ENCODE measurements around the gene ZNF35.
A peak's percentile ranks its signal among the peaks of the same experiment; 100 is the strongest.

The ZNF35 gene

DNA sequence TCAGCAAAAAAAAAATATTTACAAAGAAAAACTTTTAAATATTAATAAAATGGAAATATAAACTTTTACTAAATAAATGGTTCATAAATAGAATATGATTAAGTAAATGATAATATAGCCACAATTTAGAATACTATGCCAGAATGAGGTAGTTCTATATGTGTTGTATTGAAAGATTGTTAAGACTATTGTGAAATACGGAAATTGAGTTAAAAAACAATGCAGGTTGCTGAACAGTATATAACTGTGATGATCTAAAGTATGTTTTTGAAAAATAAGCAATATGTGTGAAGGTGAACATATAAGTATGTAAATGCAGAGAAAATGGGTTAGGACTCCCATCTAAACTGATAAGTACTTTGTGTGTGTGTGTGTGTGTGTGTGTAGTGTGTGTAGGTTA is 1.2 kb downstream of the ZNF35 start:
- H3K27me3 ChIP-seq (ENCODE audit: low read length) = no peaks in the 10 kb centered on the region
- no peaks in the 10 kb centered on the region for H3K9me3 ChIP-seq (ENCODE audit: insufficient read depth, low read length)
- no peak overlapping the region for H2AFZ ChIP-seq (ENCODE audit: low read depth, low read length, severe bottlenecking)
- H3K27ac ChIP-seq (ENCODE audit: low read depth, low read length) = no peak overlapping the region
- H3K79me2 ChIP-seq (ENCODE audit: insufficient read depth, low read length) = peaks cover 13% of the 10 kb centered on the region; the same call in 1 of the 2 replicates
- H4K20me1 ChIP-seq (ENCODE audit: low read depth, low read length) = no peaks in the 10 kb centered on the region
- H3F3A ChIP-seq (ENCODE audit: insufficient read depth) = peaks cover 12% of the 10 kb centered on the region; the same call in 1 of the 2 replicates
- peak overlapping the region; percentile 81 for H3K4me2 ChIP-seq (ENCODE audit: low read depth, low read length, poor library complexity, severe bottlenecking)
- TF ChIP-seq EZH2phosphoT487 (conservative IDR thresholded peaks at IDR 0.05; ENCODE audit: low read length) = no peak
- TF ChIP-seq, protein P1, sequence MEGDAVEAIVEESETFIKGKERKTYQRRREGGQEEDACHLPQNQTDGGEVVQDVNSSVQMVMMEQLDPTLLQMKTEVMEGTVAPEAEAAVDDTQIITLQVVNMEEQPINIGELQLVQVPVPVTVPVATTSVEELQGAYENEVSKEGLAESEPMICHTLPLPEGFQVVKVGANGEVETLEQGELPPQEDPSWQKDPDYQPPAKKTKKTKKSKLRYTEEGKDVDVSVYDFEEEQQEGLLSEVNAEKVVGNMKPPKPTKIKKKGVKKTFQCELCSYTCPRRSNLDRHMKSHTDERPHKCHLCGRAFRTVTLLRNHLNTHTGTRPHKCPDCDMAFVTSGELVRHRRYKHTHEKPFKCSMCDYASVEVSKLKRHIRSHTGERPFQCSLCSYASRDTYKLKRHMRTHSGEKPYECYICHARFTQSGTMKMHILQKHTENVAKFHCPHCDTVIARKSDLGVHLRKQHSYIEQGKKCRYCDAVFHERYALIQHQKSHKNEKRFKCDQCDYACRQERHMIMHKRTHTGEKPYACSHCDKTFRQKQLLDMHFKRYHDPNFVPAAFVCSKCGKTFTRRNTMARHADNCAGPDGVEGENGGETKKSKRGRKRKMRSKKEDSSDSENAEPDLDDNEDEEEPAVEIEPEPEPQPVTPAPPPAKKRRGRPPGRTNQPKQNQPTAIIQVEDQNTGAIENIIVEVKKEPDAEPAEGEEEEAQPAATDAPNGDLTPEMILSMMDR (IDR thresholded peaks at IDR 0.05; ENCODE audit: insufficient read depth, low read length, poor library complexity, severe bottlenecking) = no peak
- H3K9ac ChIP-seq (ENCODE audit: low read length) = no peak overlapping the region
- no peaks in the 10 kb centered on the region for H3K9me2 ChIP-seq (replicated peaks; ENCODE audit: insufficient read depth, low read length)
- peaks cover 11% of the 10 kb centered on the region; the same call in 1 of the 2 replicates for H3K36me3 ChIP-seq (ENCODE audit: low read length)
- no peak overlapping the region for H3K4me3 ChIP-seq (ENCODE audit: insufficient read depth, low read length, poor library complexity, severe bottlenecking)

DNA sequence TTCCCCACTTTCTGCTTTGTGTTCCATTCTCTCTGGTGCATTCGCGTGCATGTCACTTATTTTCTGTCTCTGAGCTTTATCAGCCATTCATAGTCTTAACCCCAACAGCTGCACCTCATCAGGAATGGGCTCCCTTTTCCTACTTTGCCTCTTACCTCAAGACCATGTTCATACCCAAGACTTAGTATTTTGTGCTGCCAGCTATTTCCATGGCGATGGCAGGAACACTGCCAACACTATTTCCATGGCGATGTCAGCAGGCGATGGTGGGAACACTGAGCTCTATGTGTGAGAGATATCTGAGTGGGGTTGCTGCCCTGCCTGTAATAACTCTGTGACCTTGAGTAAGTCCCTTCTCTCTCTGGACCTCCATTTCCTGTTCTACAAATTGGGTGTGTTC is 5.5 kb downstream of the ZNF35 start:
- H3K9ac ChIP-seq (ENCODE audit: low read length) = no peak overlapping the region
- no peak overlapping the region for H3K27ac ChIP-seq (ENCODE audit: low read depth, low read length)
- H3K36me3 ChIP-seq (ENCODE audit: low read length) = peaks cover 33% of the 10 kb centered on the region
- peaks cover 12% of the 10 kb centered on the region; the same call in 1 of the 2 replicates for H3F3A ChIP-seq (ENCODE audit: insufficient read depth)
- H4K20me1 ChIP-seq (ENCODE audit: low read depth, low read length) = no peaks in the 10 kb centered on the region
- no peak overlapping the region for H2AFZ ChIP-seq (ENCODE audit: low read depth, low read length, severe bottlenecking)
- TF ChIP-seq, protein P1 (IDR thresholded peaks at IDR 0.05; ENCODE audit: insufficient read depth, low read length, poor library complexity, severe bottlenecking) = no peak
- no peak for TF ChIP-seq EZH2phosphoT487 (conservative IDR thresholded peaks at IDR 0.05; ENCODE audit: low read length)
- H3K79me2 ChIP-seq (ENCODE audit: insufficient read depth, low read length) = peaks cover 7% of the 10 kb centered on the region; the same call in 1 of the 2 replicates
- no peak overlapping the region for H3K4me3 ChIP-seq (ENCODE audit: insufficient read depth, low read length, poor library complexity, severe bottlenecking)
- H3K27me3 ChIP-seq (ENCODE audit: low read length) = no peaks in the 10 kb centered on the region
- H3K9me3 ChIP-seq (ENCODE audit: insufficient read depth, low read length) = no peaks in the 10 kb centered on the region
- no peaks in the 10 kb centered on the region for H3K9me2 ChIP-seq (replicated peaks; ENCODE audit: insufficient read depth, low read length)
- no peak overlapping the region for H3K4me2 ChIP-seq (ENCODE audit: low read depth, low read length, poor library complexity, severe bottlenecking)

DNA sequence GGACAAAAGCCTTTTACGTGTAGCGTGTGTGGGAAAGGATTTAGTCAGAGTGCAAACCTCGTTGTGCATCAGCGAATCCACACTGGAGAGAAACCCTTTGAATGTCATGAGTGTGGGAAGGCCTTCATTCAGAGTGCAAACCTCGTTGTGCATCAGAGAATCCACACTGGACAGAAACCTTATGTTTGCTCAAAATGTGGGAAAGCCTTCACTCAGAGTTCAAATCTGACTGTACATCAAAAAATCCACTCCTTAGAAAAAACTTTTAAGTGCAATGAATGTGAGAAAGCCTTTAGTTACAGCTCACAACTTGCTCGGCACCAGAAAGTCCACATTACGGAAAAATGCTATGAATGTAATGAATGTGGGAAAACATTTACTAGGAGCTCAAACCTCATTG is 10.5 kb downstream of the ZNF35 start:
- H3K36me3 ChIP-seq (ENCODE audit: low read length) = peaks cover 32% of the 10 kb centered on the region
- no peak overlapping the region for H2AFZ ChIP-seq (ENCODE audit: low read depth, low read length, severe bottlenecking)

More for the DNA sequence above, 10.5 kb downstream of the ZNF35 start:
- TF ChIP-seq, protein P1 (IDR thresholded peaks at IDR 0.05; ENCODE audit: insufficient read depth, low read length, poor library complexity, severe bottlenecking) = no peak
- TF ChIP-seq EZH2phosphoT487 (conservative IDR thresholded peaks at IDR 0.05; ENCODE audit: low read length) = no peak
- peaks cover 4% of the 10 kb centered on the region; the same call in 1 of the 2 replicates for H3K79me2 ChIP-seq (ENCODE audit: insufficient read depth, low read length)
- no peak overlapping the region for H3K4me2 ChIP-seq (ENCODE audit: low read depth, low read length, poor library complexity, severe bottlenecking)
- no peak overlapping the region for H3K27ac ChIP-seq (ENCODE audit: low read depth, low read length)
- no peak overlapping the region for H3K9ac ChIP-seq (ENCODE audit: low read length)
- no peaks in the 10 kb centered on the region for H4K20me1 ChIP-seq (ENCODE audit: low read depth, low read length)
- H3K9me2 ChIP-seq (replicated peaks; ENCODE audit: insufficient read depth, low read length) = no peaks in the 10 kb centered on the region
- no peaks in the 10 kb centered on the region for H3K27me3 ChIP-seq (ENCODE audit: low read length)
- no peaks in the 10 kb centered on the region for H3F3A ChIP-seq (ENCODE audit: insufficient read depth)
- H3K9me3 ChIP-seq (ENCODE audit: insufficient read depth, low read length) = no peaks in the 10 kb centered on the region
- no peak overlapping the region for H3K4me3 ChIP-seq (ENCODE audit: insufficient read depth, low read length, poor library complexity, severe bottlenecking)
